ENCODE data around the gene RGS9. TPM values are rescaled to one million over a fixed set of nuclear protein-coding genes. Genes with fewer than 3 reads are reported as not detected.

Gene RGS9
- total RNA-seq, 1 experiment from 2014 or later: 8.6 TPM

DNA sequence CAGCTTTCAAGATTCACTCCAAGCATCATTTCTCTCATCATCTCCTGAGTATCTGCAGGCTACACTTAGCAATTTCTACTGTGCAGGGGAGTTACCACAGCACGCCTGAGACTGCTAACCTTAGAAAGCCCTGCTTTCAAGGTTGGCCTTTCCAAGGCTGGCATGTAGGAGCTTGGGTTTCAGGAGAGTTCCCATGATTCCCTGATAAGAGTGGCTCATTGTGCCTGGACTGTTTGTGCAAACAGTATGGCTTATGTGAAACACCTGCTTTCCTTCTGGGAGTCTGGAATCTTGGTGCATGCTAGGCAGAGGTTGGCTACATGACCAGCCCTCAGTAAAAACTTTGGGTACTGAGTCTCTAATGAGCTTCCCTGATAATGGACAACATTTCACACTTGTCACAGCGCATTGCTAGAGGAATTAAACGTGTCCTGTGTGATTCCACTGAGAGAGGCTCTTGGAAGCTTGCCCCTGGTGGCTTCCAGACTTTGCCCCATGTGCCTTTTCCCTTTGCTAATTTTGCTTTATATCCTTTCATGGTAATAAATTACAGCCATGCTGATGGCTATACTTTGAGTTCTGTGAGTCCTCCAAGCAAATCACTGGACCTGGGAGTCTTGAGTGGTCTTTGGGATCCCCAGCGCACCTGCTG, 19.7 kb upstream of the RGS9 start:
- Histone ChIP-seq H3K27me3 (ENCODE audit: insufficient read depth, low read length) (0 out of 2 replicates have a peak, but pooled peaks cover 3% of the 10 kb centered on the region), H3K9me3 (ENCODE audit: control insufficient read depth in 1 of 2, insufficient read depth in 1 of 2, low read depth in 1 of 2, low read length in 2 of 2) (no peaks in the 10 kb centered on the region), H3K9me2 (ENCODE audit: insufficient read depth) (no peaks in the 10 kb centered on the region; the same call in 1 of the 2 replicates), H3K27ac (ENCODE audit: low read depth, low read length) (no peak overlapping the region), H3K4me2 (ENCODE audit: low read length) (no peak overlapping the region), H3K36me3 (ENCODE audit: control insufficient read depth in 1 of 2, insufficient read depth in 2 of 2, low read length in 2 of 2) (no peaks in the 10 kb centered on the region), H3K4me1 (ENCODE audit: control insufficient read depth in 1 of 2, insufficient read depth in 2 of 2, low read length in 2 of 2) (peaks cover 0 to 7% of the 10 kb centered on the region in 2 experiments; a peak in 2 of 4 replicates), H4K20me1 (ENCODE audit: insufficient read depth) (no peaks in the 10 kb centered on the region), H3K79me2 (ENCODE audit: insufficient read depth, low read length) (no peaks in the 10 kb centered on the region), H3K9ac (ENCODE audit: low read length) (no peak overlapping the region), H2AFZ (ENCODE audit: low read depth, low read length, poor library complexity, severe bottlenecking) (no peak overlapping the region), H3K4me3 (replicated peaks in 1 of 2; ENCODE audit: low read depth in 1 of 2, low read length in 2 of 2) (no peak overlapping the region)
- intact Hi-C loops (cut with micrococcal nuclease): no loop called here
- DNase-seq (ENCODE audit: low read depth, low spot score) (no peak), ATAC-seq (no peak)
- ChIA-PET RAD21 (ENCODE audit: low non-redundant PET in 1 of 2, low total read pairs in 2 of 2, uncharacterized antibody in 2 of 2, unreplicated experiment in 2 of 2) (no interaction called here), CTCF (interaction anchor here (2.6 kb wide), 1 partner anchor 17 kb away, joined by 12 read pairs; no protein-coding TSS in a partner anchor), POLR2A (interaction anchor here (0.8 kb wide), 1 partner anchor 20 kb away, joined by 3 read pairs; the partner anchor contains the start of gene RGS9)
- BruUV-seq (replicated peaks): no TSS peak
- no peak for TF ChIP-seq ATF3 (IDR thresholded peaks at IDR 0.05)

DNA sequence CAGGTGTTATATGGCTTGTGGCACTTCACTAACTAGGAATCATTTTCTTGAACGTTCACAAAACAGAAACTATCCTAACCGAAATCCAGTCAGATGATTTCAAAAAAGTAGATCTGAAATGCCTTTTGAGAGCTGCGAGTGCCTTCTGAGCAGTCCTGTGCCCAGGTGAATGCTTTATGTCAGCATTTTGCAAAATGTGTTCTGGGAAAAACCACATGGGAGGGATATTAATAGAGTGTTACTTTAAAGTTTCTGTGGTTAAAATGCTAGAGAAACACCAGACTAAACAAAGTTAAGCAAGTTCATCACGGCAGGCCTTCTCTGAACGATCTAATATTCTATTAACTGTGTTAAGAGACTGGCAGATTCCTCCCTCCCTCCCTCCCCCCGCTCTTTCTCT, 15.8 kb upstream of the RGS9 start:
- no TSS peak for BruUV-seq (replicated peaks)
- ATAC-seq: no peak
- H3K9ac ChIP-seq (ENCODE audit: low read length): no peak overlapping the region
- peaks cover 5 to 17% of the 10 kb centered on the region in 2 experiments; a peak in 3 of 4 replicates for H3K4me1 ChIP-seq (ENCODE audit: control insufficient read depth in 1 of 2, insufficient read depth in 2 of 2, low read length in 2 of 2)
- no peaks in the 10 kb centered on the region for H3K9me3 ChIP-seq (ENCODE audit: control insufficient read depth in 1 of 2, insufficient read depth in 1 of 2, low read depth in 1 of 2, low read length in 2 of 2)
- H3K27me3 ChIP-seq (ENCODE audit: insufficient read depth, low read length): no peaks in the 10 kb centered on the region
- H3K36me3 ChIP-seq (ENCODE audit: control insufficient read depth in 1 of 2, insufficient read depth in 2 of 2, low read length in 2 of 2): no peaks in the 10 kb centered on the region
- CTCF ChIA-PET: no interaction called here
- POLR2A ChIA-PET: no interaction called here
- H3K4me3 ChIP-seq (replicated peaks in 1 of 2; ENCODE audit: low read depth in 1 of 2, low read length in 2 of 2): no peak overlapping the region
- TF ChIP-seq SP1 (IDR thresholded peaks at IDR 0.05; ENCODE audit: low read depth) (no peak), RAD21 (IDR thresholded peaks at IDR 0.05; ENCODE audit: low read depth) (no peak), SIN3A (IDR thresholded peaks at IDR 0.05; ENCODE audit: low read depth) (no peak), ELF1 (IDR thresholded peaks at IDR 0.05; ENCODE audit: borderline replicate concordance, low read depth) (no peak), CEBPB (IDR thresholded peaks at IDR 0.05; ENCODE audit: low read depth) (no peak), ATF3 (IDR thresholded peaks at IDR 0.05) (no peak), EZH2phosphoT487 (IDR thresholded peaks at IDR 0.05; ENCODE audit: borderline replicate concordance) (no peak), JUND (IDR thresholded peaks at IDR 0.05) (no peak), ZNF274 (IDR thresholded peaks at IDR 0.05; ENCODE audit: low read depth, low read length) (no peak), ZFX (IDR thresholded peaks at IDR 0.05) (no peak), POLR2AphosphoS5 (IDR thresholded peaks at IDR 0.05; ENCODE audit: low read depth, low read length) (no peak)
- TF ChIP-seq, protein P1, sequence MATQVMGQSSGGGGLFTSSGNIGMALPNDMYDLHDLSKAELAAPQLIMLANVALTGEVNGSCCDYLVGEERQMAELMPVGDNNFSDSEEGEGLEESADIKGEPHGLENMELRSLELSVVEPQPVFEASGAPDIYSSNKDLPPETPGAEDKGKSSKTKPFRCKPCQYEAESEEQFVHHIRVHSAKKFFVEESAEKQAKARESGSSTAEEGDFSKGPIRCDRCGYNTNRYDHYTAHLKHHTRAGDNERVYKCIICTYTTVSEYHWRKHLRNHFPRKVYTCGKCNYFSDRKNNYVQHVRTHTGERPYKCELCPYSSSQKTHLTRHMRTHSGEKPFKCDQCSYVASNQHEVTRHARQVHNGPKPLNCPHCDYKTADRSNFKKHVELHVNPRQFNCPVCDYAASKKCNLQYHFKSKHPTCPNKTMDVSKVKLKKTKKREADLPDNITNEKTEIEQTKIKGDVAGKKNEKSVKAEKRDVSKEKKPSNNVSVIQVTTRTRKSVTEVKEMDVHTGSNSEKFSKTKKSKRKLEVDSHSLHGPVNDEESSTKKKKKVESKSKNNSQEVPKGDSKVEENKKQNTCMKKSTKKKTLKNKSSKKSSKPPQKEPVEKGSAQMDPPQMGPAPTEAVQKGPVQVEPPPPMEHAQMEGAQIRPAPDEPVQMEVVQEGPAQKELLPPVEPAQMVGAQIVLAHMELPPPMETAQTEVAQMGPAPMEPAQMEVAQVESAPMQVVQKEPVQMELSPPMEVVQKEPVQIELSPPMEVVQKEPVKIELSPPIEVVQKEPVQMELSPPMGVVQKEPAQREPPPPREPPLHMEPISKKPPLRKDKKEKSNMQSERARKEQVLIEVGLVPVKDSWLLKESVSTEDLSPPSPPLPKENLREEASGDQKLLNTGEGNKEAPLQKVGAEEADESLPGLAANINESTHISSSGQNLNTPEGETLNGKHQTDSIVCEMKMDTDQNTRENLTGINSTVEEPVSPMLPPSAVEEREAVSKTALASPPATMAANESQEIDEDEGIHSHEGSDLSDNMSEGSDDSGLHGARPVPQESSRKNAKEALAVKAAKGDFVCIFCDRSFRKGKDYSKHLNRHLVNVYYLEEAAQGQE (IDR thresholded peaks at IDR 0.05; ENCODE audit: low read depth): no peak
- TF ChIP-seq, protein P2, sequence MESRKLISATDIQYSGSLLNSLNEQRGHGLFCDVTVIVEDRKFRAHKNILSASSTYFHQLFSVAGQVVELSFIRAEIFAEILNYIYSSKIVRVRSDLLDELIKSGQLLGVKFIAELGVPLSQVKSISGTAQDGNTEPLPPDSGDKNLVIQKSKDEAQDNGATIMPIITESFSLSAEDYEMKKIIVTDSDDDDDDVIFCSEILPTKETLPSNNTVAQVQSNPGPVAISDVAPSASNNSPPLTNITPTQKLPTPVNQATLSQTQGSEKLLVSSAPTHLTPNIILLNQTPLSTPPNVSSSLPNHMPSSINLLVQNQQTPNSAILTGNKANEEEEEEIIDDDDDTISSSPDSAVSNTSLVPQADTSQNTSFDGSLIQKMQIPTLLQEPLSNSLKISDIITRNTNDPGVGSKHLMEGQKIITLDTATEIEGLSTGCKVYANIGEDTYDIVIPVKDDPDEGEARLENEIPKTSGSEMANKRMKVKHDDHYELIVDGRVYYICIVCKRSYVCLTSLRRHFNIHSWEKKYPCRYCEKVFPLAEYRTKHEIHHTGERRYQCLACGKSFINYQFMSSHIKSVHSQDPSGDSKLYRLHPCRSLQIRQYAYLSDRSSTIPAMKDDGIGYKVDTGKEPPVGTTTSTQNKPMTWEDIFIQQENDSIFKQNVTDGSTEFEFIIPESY (IDR thresholded peaks at IDR 0.05; ENCODE audit: extremely low read depth, insufficient replicate concordance, low read length): no peak
- no peak overlapping the region for H2AFZ ChIP-seq (ENCODE audit: low read depth, low read length, poor library complexity, severe bottlenecking)
- intact Hi-C loops (cut with micrococcal nuclease): no loop called here
- no peak overlapping the region for H3K4me2 ChIP-seq (ENCODE audit: low read length)
- no peak for DNase-seq (ENCODE audit: low read depth, low spot score)
- no peaks in the 10 kb centered on the region for H4K20me1 ChIP-seq (ENCODE audit: insufficient read depth)
- no peak overlapping the region for H3K27ac ChIP-seq (ENCODE audit: low read depth, low read length)
- RAD21 ChIA-PET (ENCODE audit: low non-redundant PET in 1 of 2, low total read pairs in 2 of 2, uncharacterized antibody in 2 of 2, unreplicated experiment in 2 of 2): no interaction called here
- no peaks in the 10 kb centered on the region for H3K79me2 ChIP-seq (ENCODE audit: insufficient read depth, low read length)
- no peaks in the 10 kb centered on the region; the same call in 1 of the 2 replicates for H3K9me2 ChIP-seq (ENCODE audit: insufficient read depth)
